Measurements from ENCODE around the gene ZFYVE27.

GRCh38 chr10:97759158-97759887, 22.4 kb downstream of the ZFYVE27 start:
- TF ChIP-seq, protein P1, sequence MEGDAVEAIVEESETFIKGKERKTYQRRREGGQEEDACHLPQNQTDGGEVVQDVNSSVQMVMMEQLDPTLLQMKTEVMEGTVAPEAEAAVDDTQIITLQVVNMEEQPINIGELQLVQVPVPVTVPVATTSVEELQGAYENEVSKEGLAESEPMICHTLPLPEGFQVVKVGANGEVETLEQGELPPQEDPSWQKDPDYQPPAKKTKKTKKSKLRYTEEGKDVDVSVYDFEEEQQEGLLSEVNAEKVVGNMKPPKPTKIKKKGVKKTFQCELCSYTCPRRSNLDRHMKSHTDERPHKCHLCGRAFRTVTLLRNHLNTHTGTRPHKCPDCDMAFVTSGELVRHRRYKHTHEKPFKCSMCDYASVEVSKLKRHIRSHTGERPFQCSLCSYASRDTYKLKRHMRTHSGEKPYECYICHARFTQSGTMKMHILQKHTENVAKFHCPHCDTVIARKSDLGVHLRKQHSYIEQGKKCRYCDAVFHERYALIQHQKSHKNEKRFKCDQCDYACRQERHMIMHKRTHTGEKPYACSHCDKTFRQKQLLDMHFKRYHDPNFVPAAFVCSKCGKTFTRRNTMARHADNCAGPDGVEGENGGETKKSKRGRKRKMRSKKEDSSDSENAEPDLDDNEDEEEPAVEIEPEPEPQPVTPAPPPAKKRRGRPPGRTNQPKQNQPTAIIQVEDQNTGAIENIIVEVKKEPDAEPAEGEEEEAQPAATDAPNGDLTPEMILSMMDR (IDR thresholded peaks at IDR 0.05) = peak; percentile 87 to 94 (median 92)
- no peak for TF ChIP-seq POLR2A (IDR thresholded peaks at IDR 0.05)

Measured in body of pancreas (tissue), 4 donors.